GM10847 (cell line): ENCODE measurements around the gene AFAP1.

Experiments
- POLR2A ChIP-seq: IDR thresholded peaks from 2 replicates; pipeline ENCODE4 v1.6.1; 2011; ENCODE audit not compliant: insufficient read length; ENCODE audit errors: extremely low read depth

AFAP1 gene

GRCh38 chr4:7941965-7942496 lies 2.4 kb upstream of the AFAP1 start:
- TF ChIP-seq POLR2A = no peak

- no peak for TF ChIP-seq POLR2A
Measured at GRCh38 chr4:7941111-7941964, 1.7 kb upstream of the AFAP1 start.

GRCh38 chr4:7938609-7939376 lies 868 bp downstream of the AFAP1 start:
- TF ChIP-seq POLR2A = no peak

- TF ChIP-seq POLR2A = no peak
Measured at GRCh38 chr4:7938266-7938608, 1.4 kb downstream of the AFAP1 start.

GRCh38 chr4:7937006-7937405 lies 2.7 kb downstream of the AFAP1 start:
- TF ChIP-seq POLR2A = no peak

GRCh38 chr4:7933651-7934510 lies 5.8 kb downstream of the AFAP1 start:
- TF ChIP-seq POLR2A = no peak

GRCh38 chr4:7932287-7932686 lies 7.4 kb downstream of the AFAP1 start:
- TF ChIP-seq POLR2A = no peak

- TF ChIP-seq POLR2A = no peak
Measured at GRCh38 chr4:7929118-7929951, 10.3 kb downstream of the AFAP1 start.

GRCh38 chr4:7928711-7929110 lies 10.9 kb downstream of the AFAP1 start:
- no peak for TF ChIP-seq POLR2A

GRCh38 chr4:7926822-7927221 lies 12.8 kb downstream of the AFAP1 start:
- TF ChIP-seq POLR2A = no peak

GRCh38 chr4:7924570-7924969 lies 15.1 kb downstream of the AFAP1 start:
- TF ChIP-seq POLR2A = no peak

GRCh38 chr4:7924163-7924562 lies 15.5 kb downstream of the AFAP1 start:
- no peak for TF ChIP-seq POLR2A

GRCh38 chr4:7922466-7922865 lies 17.2 kb downstream of the AFAP1 start:
- TF ChIP-seq POLR2A = no peak

- TF ChIP-seq POLR2A = no peak
Measured at GRCh38 chr4:7918981-7919380, 20.7 kb downstream of the AFAP1 start.
